AG09319 (cell line): ENCODE data around the gene ZFP92.

Experiments
- DNase-seq: peaks from one replicate; pipeline ENCODE4 v3.0.0-alpha.2; 2010; ENCODE audit warnings: low read depth; ENCODE audit errors: extremely low read depth
- TF ChIP-seq, protein P1 (sequence below): IDR thresholded peaks from 2 replicates; pipeline ENCODE4 v1.5.1; 2011; ENCODE audit warnings: low read depth, mild to moderate bottlenecking, inconsistent platforms, low read length, moderate library complexity

ZFP92 gene

DNA sequence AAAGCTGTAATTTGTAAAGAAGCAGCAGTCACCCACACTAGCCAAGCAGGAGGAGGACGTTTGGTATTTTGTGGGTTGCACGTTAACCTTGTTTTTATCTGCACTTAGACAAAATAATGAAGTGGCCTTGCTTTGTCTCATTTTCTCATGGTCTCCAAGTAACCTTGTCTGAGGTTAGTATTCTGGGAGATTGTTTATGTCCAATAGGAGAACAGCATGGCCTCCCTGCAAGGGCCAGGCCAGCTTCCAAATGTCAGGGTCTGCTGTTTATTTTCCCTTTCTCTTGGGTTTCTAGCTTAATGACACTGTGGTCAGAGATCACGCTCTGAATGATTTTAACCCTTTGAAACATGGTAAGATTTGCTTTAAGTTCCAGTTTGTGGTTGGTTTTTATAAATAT lies 40.0 kb upstream of the ZFP92 start:
- no peak for DNase-seq
- TF ChIP-seq, protein P1, sequence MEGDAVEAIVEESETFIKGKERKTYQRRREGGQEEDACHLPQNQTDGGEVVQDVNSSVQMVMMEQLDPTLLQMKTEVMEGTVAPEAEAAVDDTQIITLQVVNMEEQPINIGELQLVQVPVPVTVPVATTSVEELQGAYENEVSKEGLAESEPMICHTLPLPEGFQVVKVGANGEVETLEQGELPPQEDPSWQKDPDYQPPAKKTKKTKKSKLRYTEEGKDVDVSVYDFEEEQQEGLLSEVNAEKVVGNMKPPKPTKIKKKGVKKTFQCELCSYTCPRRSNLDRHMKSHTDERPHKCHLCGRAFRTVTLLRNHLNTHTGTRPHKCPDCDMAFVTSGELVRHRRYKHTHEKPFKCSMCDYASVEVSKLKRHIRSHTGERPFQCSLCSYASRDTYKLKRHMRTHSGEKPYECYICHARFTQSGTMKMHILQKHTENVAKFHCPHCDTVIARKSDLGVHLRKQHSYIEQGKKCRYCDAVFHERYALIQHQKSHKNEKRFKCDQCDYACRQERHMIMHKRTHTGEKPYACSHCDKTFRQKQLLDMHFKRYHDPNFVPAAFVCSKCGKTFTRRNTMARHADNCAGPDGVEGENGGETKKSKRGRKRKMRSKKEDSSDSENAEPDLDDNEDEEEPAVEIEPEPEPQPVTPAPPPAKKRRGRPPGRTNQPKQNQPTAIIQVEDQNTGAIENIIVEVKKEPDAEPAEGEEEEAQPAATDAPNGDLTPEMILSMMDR: no peak

DNA sequence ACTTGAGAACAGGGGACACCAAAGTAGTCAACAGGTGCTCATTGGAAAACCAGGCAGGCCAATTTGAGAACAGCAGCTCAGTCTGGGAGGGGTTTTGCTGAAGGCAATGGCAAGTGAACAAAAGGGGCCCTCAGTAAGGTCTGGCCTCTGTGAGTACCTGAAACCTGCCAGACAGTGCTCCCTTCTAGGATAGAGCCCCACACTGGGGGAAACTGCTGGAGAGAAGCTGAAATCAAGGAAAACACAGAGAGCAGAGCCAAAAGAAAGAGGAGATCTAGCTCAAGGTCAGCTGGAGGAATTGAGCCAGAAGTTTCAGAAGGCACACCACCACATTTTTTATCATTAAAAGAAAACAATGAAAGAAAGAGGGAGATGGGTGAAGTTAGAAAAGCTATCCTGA lies 38.3 kb upstream of the ZFP92 start:
- TF ChIP-seq, protein P1: no peak
- no peak for DNase-seq

DNA sequence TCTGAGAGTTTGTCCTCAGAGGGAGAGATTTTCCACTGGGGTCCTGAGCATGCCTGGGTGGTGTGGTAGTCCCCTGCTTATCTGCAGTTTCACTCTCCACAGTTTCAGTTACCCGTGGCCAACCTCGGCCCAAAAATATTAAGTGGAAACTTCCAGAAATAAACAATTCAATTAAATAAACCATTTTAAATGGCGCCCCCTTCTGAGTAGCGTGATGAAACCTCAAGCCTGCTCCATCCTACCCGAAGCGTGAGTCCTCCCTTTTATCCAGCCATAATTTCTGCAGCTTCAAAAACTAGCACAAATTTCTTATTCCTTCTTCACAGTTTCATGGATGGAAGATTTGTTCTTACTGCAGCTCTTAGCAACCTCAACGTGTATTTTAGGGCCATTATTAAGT lies 36.8 kb upstream of the ZFP92 start:
- TF ChIP-seq, protein P1: no peak
- no peak for DNase-seq

DNA sequence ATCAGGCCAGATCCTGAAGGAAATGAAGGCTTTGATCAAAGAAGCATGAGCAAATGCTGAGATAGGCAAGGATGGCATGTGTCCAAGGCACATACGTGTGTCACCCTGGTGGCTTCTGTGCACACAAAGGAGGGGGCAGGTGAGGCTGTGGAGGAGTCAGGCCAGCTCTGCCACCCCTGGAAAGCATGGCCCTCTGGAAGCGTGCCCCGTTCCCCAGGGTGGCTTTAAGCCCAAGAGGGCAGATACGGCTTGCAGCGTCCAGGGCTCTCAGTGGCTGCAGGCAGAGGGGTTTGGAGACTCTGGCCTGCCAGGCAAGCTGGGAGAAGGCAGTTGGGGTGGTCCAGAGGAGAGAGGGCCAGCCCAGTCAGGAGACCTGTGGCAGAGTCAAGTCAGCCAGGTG lies 35.7 kb upstream of the ZFP92 start:
- TF ChIP-seq, protein P1: no peak
- DNase-seq: no peak

DNA sequence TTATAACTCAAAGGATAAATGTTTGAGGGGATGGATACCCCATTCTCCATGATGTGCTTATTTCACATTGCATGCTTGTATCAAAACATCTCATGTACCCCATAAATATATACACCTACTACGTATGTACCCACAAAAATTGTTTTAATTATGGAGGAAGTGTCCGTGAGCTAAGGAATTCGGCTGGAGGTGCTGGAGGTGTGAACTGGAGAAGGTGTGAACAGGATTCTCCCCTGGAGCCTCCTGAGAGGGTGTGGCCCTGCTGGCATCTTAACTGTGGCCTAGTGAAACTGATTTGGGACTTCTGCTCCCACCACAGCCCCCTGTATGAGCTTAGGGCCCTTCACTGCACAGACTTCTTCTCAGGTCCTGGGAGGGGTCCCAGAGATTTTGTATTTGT lies 33.5 kb upstream of the ZFP92 start:
- TF ChIP-seq, protein P1: no peak
- DNase-seq: no peak

- TF ChIP-seq, protein P1: no peak
- DNase-seq: no peak
Observed at GRCh38 chrX:153378607-153379006, 32.7 kb upstream of the ZFP92 start.

GRCh38 chrX:153379508-153379907 lies 31.8 kb upstream of the ZFP92 start:
- TF ChIP-seq, protein P1: no peak

More at GRCh38 chrX:153379508-153379907, 31.8 kb upstream of the ZFP92 start:
- no peak for DNase-seq
